ENCODE results near the gene GLUD1. TPM values are rescaled to one million over a fixed set of nuclear protein-coding genes. Genes with fewer than 3 reads are reported as not detected.
"Not testable (repeated sequence)": the region's sequence is repeated elsewhere in the genome, so short reads cannot be mapped to it uniquely, and the experiment has no call there.

GLUD1 gene
- polyA plus RNA-seq (2013, experiment 1 of 2) = 78.1 TPM
- 78.6 TPM for polyA plus RNA-seq (2013, experiment 2 of 2)

GRCh38 chr10:87094373-87095235, at the start of gene GLUD1, which contains the start of gene SHLD2:
TSS of gene GLUD1 (minus strand) at chr10:87094843. CDS start at chr10:87094769, 74 bp downstream.
TSS of gene SHLD2 (plus strand) at chr10:87095206. CDS start at chr10:87151355, 56,149 bp downstream.
- Histone ChIP-seq H2AK5ac (ENCODE audit: low read length, severe bottlenecking) (no peak within 1 kb of the TSS), H3K18ac (ENCODE audit: low read depth in 1 of 2, low read length in 2 of 2) (peak within 1 kb of the TSS; percentile 85 to 95), H2BK120ac (ENCODE audit: low read depth, low read length) (peak within 1 kb of the TSS; percentile 98), H3K4me2 (ENCODE audit: low read length, poor library complexity, severe bottlenecking) (peak within 1 kb of the TSS; percentile 95), H2BK15ac (ENCODE audit: low read depth, poor library complexity, severe bottlenecking) (peak within 1 kb of the TSS; percentile 80), H2BK12ac (ENCODE audit: low read length in 2 of 2) (peak within 1 kb of the TSS; percentile 59 to 87), H2AFZ (ENCODE audit: low read depth, low read length) (peak within 1 kb of the TSS; percentile 83), H3K4me1 (ENCODE audit: control insufficient read depth, insufficient read depth, low read depth, low read length) (peaks cover 7% of the 10 kb centered on the region), H3K27me3 (ENCODE audit: control insufficient read depth in 1 of 2, insufficient read depth in 1 of 2, low read length in 2 of 2) (no peaks in the 10 kb centered on the region), H3K27ac (ENCODE audit: low read length, poor library complexity, severe bottlenecking) (peak within 1 kb of the TSS; percentile 72), H3K79me1 (replicated peaks; ENCODE audit: low read length, poor library complexity, severe bottlenecking) (no peaks in the 10 kb centered on the region), H3K4me3 (ENCODE audit: insufficient read depth in 1 of 2, low read depth in 1 of 2, low read length in 2 of 2) (peak within 1 kb of the TSS; percentile 69 to 96), H3K36me3 (ENCODE audit: control insufficient read depth in 1 of 2, insufficient read depth in 2 of 2, low read depth in 1 of 2, low read length in 2 of 2) (peaks cover 6 to 24% of the 10 kb centered on the region in 2 experiments), H3K9ac (ENCODE audit: low read length) (peak within 1 kb of the TSS; percentile 96), H2BK5ac (ENCODE audit: low read depth, low read length, poor library complexity, severe bottlenecking) (peak within 1 kb of the TSS; percentile 96), H3K23ac (ENCODE audit: low read length in 2 of 2) (peak within 1 kb of the TSS; percentile 44 to 89), H4K91ac (ENCODE audit: low read length) (peak within 1 kb of the TSS; percentile 92), H3K4ac (ENCODE audit: low read depth in 1 of 2, low read length in 2 of 2) (peak within 1 kb of the TSS; percentile 84 to 99), H3K9me3 (ENCODE audit: control insufficient read depth, low read length) (no peaks in the 10 kb centered on the region), H4K8ac (ENCODE audit: low read length) (peak within 1 kb of the TSS; percentile 94), H3K14ac (ENCODE audit: low read length in 2 of 2) (peak within 1 kb of the TSS; percentile 99 to 100)
- 0% methylated on average over 47 of the region's 111 CpGs for WGBS
- DNase-seq = peak; percentile 92

GRCh38 chr10:87143109-87143418, 48.4 kb upstream of the GLUD1 start:
- not testable (repeated sequence) for H2BK5ac ChIP-seq (ENCODE audit: low read depth, low read length, poor library complexity, severe bottlenecking); H3K23ac ChIP-seq (ENCODE audit: low read length in 2 of 2); H2AFZ ChIP-seq (ENCODE audit: low read depth, low read length); H3K18ac ChIP-seq (ENCODE audit: low read depth in 1 of 2, low read length in 2 of 2); H2BK15ac ChIP-seq (ENCODE audit: low read depth, poor library complexity, severe bottlenecking); H3K4me3 ChIP-seq (ENCODE audit: insufficient read depth in 1 of 2, low read depth in 1 of 2, low read length in 2 of 2); H3K4me2 ChIP-seq (ENCODE audit: low read length, poor library complexity, severe bottlenecking); H3K36me3 ChIP-seq (ENCODE audit: control insufficient read depth in 1 of 2, insufficient read depth in 2 of 2, low read depth in 1 of 2, low read length in 2 of 2); H3K4ac ChIP-seq (ENCODE audit: low read depth in 1 of 2, low read length in 2 of 2); DNase-seq; H2AK5ac ChIP-seq (ENCODE audit: low read length, severe bottlenecking); H3K27ac ChIP-seq (ENCODE audit: low read length, poor library complexity, severe bottlenecking); H2BK120ac ChIP-seq (ENCODE audit: low read depth, low read length); H3K27me3 ChIP-seq (ENCODE audit: control insufficient read depth in 1 of 2, insufficient read depth in 1 of 2, low read length in 2 of 2); H3K9me3 ChIP-seq (ENCODE audit: control insufficient read depth, low read length); H4K8ac ChIP-seq (ENCODE audit: low read length); H4K91ac ChIP-seq (ENCODE audit: low read length); H3K4me1 ChIP-seq (ENCODE audit: control insufficient read depth, insufficient read depth, low read depth, low read length); H3K14ac ChIP-seq (ENCODE audit: low read length in 2 of 2); H2BK12ac ChIP-seq (ENCODE audit: low read length in 2 of 2); H3K79me1 ChIP-seq (replicated peaks; ENCODE audit: low read length, poor library complexity, severe bottlenecking)
- peak overlapping the region; percentile 63 for H3K9ac ChIP-seq (ENCODE audit: low read length)
- WGBS = 94% methylated on average over 4 of the region's 6 CpGs

DNA sequence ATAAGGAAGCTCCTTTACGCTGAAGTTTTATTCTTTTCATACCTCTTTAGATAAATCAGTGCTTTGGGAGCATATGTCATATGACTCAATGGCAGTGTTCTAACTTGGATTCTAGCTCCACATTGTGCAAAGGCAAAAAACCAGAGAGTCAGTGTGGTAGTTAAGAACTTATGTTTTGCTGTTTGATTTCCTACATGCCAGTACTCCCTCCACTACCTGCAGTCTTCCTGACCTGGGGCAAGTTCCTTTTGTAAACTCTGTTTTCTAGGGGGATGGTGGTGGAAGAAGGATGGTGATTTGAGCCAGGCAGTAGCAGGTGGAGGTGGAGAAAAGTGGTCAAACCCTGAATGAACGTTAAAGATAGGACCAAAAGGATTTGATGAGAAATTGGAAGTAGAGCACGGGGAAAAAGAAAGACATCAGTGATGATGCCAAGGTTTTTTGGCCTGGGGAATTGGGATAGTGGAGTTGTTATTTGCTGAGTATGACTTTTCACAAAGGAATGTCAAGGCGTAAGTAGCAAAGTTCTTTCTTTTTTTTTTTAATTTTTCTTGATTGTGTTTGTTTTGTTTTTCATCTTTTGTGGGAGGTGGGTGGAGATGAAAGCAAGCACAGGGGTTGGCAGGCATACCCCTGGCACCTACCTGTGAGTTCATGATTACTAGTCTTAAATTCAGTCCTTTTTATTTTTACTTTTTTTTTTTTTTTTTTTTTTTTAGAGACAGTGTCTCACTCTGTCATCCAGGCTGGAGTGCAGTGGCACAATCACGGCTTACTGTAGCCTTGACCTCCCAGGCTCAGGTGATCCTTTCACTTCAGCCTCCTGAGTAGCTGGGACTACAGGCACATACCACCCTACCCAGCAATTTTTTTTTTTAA, 47.8 kb upstream of the GLUD1 start:
- not testable (repeated sequence) for H3K79me1 ChIP-seq (replicated peaks; ENCODE audit: low read length, poor library complexity, severe bottlenecking); H2BK120ac ChIP-seq (ENCODE audit: low read depth, low read length); H3K27me3 ChIP-seq (ENCODE audit: control insufficient read depth in 1 of 2, insufficient read depth in 1 of 2, low read length in 2 of 2); H3K23ac ChIP-seq (ENCODE audit: low read length in 2 of 2); H3K18ac ChIP-seq (ENCODE audit: low read depth in 1 of 2, low read length in 2 of 2); H2BK5ac ChIP-seq (ENCODE audit: low read depth, low read length, poor library complexity, severe bottlenecking); H4K91ac ChIP-seq (ENCODE audit: low read length); H2AFZ ChIP-seq (ENCODE audit: low read depth, low read length); H2BK15ac ChIP-seq (ENCODE audit: low read depth, poor library complexity, severe bottlenecking); H3K27ac ChIP-seq (ENCODE audit: low read length, poor library complexity, severe bottlenecking); H3K4ac ChIP-seq (ENCODE audit: low read depth in 1 of 2, low read length in 2 of 2); H3K36me3 ChIP-seq (ENCODE audit: control insufficient read depth in 1 of 2, insufficient read depth in 2 of 2, low read depth in 1 of 2, low read length in 2 of 2); H2AK5ac ChIP-seq (ENCODE audit: low read length, severe bottlenecking); H2BK12ac ChIP-seq (ENCODE audit: low read length in 2 of 2); H3K4me2 ChIP-seq (ENCODE audit: low read length, poor library complexity, severe bottlenecking); H4K8ac ChIP-seq (ENCODE audit: low read length); H3K4me1 ChIP-seq (ENCODE audit: control insufficient read depth, insufficient read depth, low read depth, low read length); H3K9me3 ChIP-seq (ENCODE audit: control insufficient read depth, low read length); H3K14ac ChIP-seq (ENCODE audit: low read length in 2 of 2)
- DNase-seq = peak; percentile 24
- Histone ChIP-seq H3K4me3 (ENCODE audit: insufficient read depth in 1 of 2, low read depth in 1 of 2, low read length in 2 of 2) (peak overlapping the region in 1 of 2 experiments; percentile 53), H3K9ac (ENCODE audit: low read length) (peak overlapping the region; percentile 63)
- 52% methylated on average over 4 of the region's 5 CpGs for WGBS

DNA sequence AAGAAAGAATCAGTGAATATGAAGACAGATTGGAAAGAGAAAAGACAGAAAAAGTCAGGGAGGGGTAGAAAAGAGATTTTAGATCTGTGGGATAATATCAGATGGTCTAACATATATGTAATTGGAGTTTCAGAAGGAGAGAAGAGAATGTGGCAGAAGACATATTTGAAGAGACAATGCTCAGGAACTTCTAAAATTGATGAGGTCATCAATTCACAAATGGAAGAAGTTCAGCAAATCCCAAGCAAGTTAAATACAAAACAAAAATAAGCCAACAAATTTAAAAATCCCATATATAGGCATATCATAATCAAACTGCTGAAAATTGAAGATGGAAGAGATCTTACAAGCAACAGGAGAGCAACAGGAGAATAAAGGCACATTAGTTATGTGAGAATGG, 42.8 kb upstream of the GLUD1 start:
- H3K4ac ChIP-seq (ENCODE audit: low read depth in 1 of 2, low read length in 2 of 2); H2BK5ac ChIP-seq (ENCODE audit: low read depth, low read length, poor library complexity, severe bottlenecking); H4K8ac ChIP-seq (ENCODE audit: low read length): not testable (repeated sequence)

More for the DNA sequence above, 42.8 kb upstream of the GLUD1 start:
- H3K27me3 ChIP-seq (ENCODE audit: control insufficient read depth in 1 of 2, insufficient read depth in 1 of 2, low read length in 2 of 2); H3K14ac ChIP-seq (ENCODE audit: low read length in 2 of 2); H3K4me3 ChIP-seq (ENCODE audit: insufficient read depth in 1 of 2, low read depth in 1 of 2, low read length in 2 of 2); H2BK12ac ChIP-seq (ENCODE audit: low read length in 2 of 2); H3K27ac ChIP-seq (ENCODE audit: low read length, poor library complexity, severe bottlenecking); DNase-seq; H2AFZ ChIP-seq (ENCODE audit: low read depth, low read length); H3K79me1 ChIP-seq (replicated peaks; ENCODE audit: low read length, poor library complexity, severe bottlenecking); H2BK15ac ChIP-seq (ENCODE audit: low read depth, poor library complexity, severe bottlenecking); H4K91ac ChIP-seq (ENCODE audit: low read length); H3K4me1 ChIP-seq (ENCODE audit: control insufficient read depth, insufficient read depth, low read depth, low read length); H3K36me3 ChIP-seq (ENCODE audit: control insufficient read depth in 1 of 2, insufficient read depth in 2 of 2, low read depth in 1 of 2, low read length in 2 of 2); H3K18ac ChIP-seq (ENCODE audit: low read depth in 1 of 2, low read length in 2 of 2); H3K4me2 ChIP-seq (ENCODE audit: low read length, poor library complexity, severe bottlenecking); H2BK120ac ChIP-seq (ENCODE audit: low read depth, low read length); H3K23ac ChIP-seq (ENCODE audit: low read length in 2 of 2); H3K9ac ChIP-seq (ENCODE audit: low read length); H3K9me3 ChIP-seq (ENCODE audit: control insufficient read depth, low read length); H2AK5ac ChIP-seq (ENCODE audit: low read length, severe bottlenecking): not testable (repeated sequence)

Data from mesenchymal stem cell (in vitro differentiated cells and primary cell).